Measurements from ENCODE around the gene MYOD1.

DNA sequence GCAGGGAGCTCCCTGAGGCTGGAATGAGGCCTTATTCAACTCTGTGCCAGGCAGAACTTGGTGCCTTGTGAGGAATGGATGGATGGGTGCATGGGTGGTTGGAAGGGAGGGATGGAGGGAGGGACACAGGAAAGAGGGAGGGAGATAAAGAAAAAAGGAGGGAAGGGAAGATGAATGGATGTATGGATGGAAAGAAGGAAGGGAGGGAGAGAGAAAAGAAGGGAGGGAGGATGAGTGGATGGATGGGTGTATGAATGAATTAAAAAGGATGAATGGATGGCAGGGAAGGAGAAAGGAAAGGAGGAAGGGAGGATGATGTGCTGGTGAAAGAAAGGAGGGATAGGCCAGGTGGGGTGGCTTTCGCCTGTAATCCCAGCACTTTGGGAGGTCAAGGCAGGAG is 49.8 kb downstream of the MYOD1 start:
- TF ChIP-seq CTCF (conservative IDR thresholded peaks at IDR 0.05; ENCODE audit: low read depth, low read length) (no peak), POLR2A (IDR thresholded peaks at IDR 0.05; ENCODE audit: low read depth, low read length) (no peak)
